ENCODE results near the gene FTHL17.
A peak's percentile ranks its signal among the peaks of the same experiment; 100 is the strongest.

The FTHL17 gene

DNA sequence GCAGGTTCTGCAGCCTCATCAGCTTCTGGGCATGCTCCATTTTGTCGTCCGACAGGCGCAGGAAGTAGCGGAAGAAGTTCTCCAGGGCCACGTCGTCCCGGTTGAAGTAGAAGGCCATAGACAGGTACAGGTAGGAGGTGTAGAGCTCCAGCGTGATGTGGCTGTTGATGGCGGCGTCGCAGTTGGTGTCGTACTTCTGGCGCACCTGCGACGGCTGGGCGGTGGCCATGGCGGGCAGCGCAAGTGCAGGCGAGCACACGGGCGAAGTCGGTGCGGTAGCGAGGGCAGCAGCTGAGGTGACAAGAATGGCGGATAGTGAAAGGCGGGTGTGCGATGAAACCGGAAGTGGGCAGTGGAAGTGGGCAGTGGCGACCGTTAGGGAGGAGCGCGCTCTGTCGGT is at the start of gene FTHL17:
Gene FTHL17 (minus strand): TSS at position 317 of the 400 bp plus-strand sequence. CDS start 88 bp downstream, at position 229.
- DNase-seq: no peak

DNA sequence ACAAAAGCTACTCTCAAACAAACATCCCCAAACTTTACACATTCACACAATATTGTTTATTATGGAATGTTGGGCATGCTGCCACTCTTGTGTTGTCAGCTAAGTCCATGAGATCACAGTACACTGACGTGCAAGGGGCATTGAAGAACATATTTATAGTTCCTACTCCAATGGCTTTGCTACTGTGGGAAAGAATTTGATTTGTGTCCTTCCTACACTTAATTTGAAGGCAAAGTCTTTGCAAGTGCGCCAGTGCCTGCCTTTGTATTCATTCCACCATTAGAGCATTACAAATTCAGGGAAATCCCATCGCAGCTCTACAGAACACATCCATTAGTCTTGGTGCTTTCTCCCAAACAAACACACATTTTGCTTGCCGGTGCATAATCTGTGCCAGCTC is 45.4 kb upstream of the FTHL17 start:
- DNase-seq: no peak

DNA sequence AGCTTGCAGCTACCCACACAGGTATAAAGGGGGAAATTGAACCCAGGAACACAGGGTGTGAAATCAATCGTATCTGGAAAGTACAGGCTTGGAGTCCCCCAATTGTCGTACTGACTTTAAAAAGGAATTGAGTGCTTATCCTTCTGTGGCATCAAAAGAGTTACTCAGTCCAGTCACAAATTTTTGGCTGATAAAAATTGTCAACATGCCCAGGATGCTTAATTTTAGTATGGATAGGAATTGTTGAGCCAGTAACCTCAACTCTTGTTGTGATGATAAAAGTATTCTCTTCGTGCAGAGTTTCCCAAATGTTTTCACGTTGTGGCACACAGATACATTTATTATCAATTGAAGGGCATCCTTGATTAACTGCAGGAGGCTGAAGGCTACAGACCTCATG is 43.6 kb upstream of the FTHL17 start:
- no peak for DNase-seq

DNA sequence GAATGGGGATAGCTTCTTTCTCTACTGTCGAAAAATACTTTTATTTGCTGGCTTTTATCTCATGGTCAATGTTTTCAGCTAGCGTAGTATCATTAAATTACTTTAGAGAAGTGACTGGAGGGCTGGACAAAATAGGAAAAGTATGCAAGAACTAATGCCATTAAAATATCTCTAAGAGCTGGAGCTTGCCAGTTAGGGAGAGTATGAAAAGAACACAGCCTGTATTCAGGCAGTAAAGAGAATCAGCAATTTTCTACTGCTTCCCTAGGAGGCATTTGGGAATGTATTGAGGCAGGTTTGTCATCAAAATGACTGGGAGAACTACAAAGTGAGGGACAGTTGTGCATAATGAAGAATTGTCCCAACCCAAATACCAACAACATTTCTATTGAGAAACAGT is 43.0 kb upstream of the FTHL17 start:
- DNase-seq: no peak

DNA sequence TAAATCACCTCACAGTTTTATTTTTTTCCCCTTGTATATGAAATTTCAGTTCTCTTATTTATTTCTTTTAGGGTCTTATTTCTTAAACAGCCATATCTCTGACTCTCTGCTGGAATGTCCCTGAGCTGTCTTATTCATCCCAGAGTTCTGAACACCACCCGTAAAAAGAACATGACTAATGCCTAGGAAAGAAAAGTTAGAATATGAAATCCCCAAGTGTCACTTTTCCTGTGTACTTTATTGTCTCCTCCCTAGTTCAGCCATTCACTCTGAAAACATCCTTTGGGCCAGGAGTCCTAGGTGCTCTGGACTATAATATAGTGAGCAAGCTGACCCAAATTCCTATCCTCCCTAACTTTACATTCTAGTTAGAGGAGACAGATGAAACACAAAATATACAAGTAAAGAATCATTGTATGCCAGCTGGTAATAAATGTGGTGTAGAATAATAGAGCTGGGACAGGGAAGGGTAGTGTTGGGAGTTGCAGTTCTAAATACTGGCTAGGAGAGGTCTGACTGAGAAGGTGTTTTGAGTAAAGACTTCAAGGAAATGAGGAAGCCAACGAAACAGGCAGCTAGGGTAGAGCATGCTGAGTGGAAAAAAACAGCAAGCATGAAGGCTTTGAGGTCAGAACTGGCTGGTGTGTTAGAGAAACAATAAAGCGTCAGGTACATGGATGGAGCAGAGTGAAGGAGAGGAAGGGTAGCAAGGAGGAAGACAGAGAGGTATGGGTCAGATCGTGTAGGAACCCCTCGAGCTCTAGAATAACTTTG is 40.6 kb upstream of the FTHL17 start:
- no peak for DNase-seq

DNA sequence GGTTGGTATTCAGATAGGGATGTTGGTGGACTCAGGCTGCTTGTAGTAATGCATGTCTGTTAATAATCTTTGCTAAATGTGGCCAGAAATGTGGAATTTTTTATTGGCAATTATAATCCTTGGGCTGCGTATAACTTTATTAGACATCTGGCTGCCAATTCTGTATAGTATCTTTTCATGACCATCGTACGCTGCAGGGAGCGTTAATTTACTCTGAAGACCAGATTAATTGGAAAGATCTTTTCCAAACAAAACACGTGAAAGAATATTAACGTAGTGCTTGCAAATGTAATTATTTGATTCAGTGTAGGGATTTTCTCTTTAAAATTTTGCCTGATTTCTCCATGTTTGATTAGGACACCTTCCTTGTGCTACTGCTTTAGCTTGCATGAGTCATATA is 38.8 kb upstream of the FTHL17 start:
- no peak for DNase-seq

DNA sequence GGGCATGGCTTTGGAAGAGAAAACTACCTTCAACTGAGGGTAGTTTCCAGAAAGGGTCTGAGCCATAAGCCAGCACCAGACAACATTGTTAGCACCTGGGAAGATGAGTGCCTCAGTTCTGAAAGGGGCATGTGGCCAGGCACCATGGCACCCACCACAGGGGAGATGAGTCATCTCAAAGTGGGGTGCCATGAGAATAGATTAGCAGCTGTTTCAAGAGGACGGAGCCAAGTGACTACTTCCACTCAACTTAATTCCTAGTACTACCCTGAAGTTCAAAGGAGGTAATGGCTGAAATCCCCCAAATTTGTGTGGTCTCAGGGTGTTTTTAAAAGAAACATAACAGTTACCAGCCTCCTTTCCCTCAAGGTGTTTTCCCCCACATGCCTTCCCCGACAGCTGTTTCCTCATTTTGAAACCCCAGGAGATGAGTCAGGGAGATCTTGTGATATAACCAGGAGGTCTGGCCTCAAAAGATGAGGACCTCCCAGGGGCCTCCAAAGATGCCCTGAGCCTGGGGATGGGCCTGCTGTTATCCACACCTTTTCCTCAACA is 27.8 kb upstream of the FTHL17 start:
- no peak for DNase-seq

DNA sequence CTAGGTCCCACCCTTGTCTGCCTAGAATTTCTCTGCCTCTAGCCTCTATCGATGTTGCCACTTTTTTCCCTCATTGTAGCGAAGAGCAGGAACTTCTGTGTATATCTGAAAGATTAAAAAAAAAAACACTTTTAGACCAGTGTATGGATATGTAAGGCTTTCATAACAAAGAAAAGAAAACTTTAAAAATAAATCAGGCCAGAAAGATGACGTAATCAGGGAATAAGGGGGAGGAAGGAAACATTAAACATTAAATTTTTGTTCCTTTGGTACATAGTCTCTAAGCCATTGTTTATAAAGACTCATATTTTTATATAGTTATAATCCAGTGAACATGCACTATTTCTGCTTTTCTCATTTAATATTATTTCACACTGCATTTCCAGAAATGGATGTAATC is 26.2 kb upstream of the FTHL17 start:
- no peak for DNase-seq

DNA sequence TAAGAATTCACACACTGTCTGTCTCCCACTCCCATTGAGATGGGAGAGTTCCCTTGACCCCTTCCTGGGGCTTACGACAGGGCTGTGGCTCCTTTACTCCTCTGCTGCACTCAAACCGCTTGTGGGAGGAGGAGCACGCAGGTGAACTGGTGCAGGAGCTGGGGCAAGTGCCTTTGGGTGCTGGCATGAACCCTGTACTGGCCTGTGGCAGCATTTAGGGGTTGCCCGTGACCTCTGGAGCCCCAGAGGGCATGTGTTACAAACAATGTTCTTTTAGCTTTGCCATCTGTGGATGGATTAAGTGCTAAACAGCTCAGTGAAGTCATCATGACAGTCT is 21.8 kb upstream of the FTHL17 start:
- no peak for DNase-seq

DNA sequence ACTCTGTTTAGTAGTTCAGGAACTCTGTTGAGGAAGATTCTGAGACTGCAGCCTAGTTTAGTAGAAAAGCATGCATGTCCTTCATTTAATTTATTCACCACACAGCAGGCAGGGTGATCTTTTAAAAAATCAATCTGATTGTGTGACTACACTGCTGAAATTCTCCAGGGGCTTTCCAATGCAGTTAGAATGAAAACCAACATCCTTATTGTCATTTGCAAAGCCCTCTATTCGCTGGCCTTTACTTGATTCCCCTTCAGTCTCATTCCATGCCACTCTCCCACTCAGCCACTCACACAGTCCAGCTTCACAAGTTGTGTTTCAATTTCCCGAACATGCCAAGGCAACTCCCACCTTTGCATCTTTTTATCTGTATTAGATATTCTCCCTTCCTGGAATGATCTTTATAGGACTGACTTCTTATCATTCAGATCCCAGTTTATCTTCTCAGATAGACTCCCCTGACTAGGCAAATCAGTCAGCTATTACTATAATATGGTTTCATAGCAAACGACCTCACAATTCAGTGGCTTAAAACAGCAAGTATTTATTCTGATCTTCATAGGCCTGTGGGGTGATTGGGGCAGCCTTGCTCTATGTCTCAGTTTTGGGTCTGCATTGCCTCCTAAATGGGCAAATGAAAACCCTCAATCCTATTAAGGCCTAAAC is 21.3 kb upstream of the FTHL17 start:
- no peak for DNase-seq

DNA sequence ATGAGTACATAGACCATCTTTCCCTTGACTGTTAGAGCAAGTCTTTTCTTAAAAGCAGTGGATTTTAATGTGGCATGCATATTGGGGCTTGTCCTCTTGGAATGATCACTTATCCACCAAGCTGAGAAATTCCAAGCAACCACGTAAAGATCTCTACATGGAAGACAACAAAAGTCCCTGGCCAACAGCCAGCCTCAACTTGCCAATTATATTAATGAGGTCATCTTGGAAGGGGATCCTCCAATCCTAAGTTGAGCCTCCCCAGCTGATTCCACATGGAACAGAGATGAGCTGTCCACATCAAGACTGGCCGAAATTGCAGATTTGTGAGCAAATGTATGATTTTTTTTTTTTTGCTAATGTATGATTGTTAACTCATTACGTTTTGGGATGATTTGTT is 20.6 kb upstream of the FTHL17 start:
- DNase-seq: no peak

DNA sequence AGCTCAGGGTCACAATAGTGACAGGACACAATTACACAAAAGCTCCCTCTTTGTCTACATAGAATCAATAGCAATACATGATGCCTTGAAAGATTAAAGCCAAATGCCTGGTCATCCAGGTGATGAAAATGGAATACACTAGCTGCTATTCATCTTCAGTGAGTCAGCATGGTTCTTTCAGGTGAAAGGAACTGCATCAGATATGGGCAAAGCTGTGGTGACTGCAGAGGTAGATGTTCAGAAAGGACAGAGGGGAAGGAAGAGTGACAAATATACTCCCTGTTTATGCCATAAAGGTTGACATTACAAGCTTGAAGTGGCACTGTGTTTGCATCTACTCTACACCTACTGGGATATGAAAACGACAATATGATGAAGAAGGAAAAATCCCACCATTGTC is 20.0 kb upstream of the FTHL17 start:
- no peak for DNase-seq

DNA sequence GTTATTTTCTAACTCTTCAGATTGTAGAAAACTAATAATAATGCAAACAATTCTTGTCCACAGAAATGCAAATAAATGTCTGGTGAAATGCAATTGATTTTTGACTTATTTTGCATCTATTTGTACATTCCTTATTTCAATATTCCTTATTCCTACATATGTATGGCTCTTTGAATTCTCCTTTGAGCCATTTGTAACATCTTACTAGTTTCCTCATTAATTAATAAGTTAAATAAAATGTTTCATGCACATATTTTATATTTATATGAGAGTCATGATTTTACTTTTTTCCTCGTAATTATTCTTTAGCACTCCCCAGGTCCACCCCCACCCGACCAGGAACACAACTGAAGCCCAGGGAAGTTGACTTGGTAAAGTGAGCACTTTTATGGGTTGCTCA is 2.7 kb upstream of the FTHL17 start:
- no peak for DNase-seq

DNA sequence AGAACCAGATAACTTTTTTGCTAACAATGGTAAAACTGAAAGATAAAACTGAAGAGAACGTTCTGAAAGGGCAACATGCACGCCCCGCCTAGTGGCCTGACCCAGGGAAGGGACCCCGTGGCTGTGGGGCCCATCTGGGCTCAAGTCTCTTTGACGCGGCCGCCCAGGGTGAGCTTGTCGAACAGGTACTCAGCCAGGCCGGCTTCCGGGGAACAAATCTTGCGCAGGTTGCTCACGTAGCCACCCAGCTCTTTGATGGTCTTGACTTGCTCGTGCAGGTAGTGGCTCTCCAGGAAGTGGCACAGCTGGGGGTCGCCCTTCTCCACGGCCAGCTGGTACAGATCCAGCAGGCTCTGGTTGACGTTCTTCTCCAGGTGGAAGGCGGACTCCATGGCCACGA is 579 bp downstream of the FTHL17 start:
- no peak for DNase-seq

DNA sequence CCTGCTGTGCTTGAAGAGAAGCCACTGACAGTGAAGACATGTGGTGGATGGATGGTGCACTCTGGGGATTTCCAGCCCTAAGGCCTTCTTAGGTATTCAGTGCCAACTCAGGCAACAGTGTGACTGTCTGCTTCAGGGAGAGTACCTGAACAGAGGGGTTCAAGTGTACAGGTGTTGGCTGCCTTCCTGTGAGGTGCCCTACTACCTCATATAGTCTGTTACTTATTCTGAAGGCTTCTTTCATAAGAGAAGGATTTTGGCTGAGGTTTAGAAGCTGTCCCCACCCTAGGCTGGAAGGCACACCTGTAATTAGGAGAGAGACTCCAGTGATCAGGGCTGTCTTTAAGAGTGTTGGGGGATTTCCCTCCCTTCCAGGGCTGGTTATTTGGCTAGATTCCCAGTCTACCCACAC is 1.8 kb downstream of the FTHL17 start:
- DNase-seq: no peak

DNA sequence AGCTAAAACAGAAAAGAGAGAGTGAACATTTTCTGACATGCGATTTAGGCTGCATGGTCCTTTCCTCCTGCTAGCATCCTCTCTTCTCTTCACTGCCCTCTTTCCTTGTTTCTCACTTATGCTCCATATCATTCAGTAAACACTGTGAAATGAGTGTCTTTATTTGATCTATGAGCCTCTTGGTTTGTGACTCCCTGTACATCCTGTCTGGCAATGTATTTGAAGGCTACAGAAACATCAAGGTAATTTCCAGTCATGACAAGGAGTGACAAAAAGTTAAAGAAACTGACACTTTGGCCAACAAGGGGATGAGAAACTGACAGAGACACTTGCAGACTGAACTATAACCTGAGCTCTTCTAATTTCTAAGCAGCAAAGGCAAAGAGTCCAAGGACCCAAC is 8.7 kb downstream of the FTHL17 start:
- DNase-seq: no peak

DNA sequence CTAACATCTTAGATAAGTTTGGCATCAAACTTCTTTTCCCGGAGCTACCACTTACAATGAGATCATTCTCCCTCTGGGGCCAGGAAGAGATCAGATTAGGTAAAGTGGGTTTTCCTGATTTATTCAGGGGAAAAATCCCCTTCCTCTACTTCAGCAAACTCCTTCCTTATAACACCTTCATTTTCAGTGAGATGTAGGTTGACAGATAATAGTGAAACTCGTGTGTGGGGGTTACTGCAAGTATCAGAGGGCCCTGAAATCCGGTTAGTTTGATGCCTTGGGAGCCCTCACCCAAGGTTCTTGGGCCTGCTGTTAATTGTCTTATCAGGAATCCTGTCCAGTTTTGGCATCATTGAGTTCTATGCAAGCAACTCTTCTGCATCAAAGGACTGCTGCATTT is 10.8 kb downstream of the FTHL17 start:
- DNase-seq: no peak

DNA sequence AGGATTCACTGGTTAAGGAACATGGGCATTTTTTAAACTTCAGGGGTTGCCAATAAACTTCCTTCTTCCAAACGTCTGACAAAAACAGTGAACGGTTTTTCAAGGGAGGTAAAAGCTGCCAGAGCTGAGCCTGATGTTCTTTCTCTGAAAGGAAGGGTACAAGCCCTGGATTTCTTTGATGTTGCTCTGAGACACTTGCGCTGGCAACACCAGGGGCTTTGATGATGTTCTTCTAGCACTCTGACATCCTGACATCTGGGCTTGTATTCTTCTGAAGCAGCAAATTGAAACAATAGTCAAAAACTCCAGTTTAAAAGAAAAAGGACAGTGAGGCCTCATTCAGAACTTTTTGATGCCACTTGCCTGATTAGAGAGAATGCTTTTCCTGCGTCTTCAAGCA is 11.8 kb downstream of the FTHL17 start:
- DNase-seq: no peak

DNA sequence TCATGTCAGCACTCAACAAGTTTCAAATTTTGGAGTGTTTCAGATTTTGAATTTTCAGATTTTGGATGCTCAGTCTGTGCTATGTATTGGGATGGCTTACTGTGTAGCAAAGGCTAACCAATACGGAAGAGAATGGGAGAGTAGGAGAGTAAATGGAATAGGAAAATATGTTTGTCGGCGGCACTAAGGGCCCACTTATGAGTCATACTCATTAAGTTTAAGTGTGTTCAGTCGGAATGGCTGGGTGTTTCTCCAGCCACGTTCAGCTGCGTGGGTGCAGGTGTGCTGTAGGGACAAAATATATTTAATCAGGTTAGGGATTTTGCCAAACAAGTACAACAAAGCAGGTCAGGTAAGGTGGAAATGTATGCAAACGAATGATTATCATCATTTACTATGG is 13.6 kb downstream of the FTHL17 start:
- peak; percentile 6 for DNase-seq

DNA sequence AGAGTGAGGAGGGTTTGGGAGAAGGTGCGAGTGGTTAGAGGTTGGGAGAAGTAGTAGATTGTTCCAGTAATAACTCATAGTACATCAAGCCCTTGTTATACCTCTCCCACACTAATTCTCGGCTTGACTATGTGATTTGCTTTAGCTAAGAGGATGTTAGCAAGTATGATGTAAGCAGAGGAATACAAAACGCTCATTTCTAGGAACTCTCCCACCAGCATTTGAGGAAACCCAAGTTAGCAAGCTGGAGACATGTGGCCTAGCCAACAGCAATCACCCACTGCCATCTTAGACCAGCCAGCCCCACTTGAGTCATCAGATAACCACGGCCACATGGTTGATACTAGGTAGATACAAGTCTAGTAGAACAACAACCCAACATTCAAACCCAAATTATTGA is 14.2 kb downstream of the FTHL17 start:
- no peak for DNase-seq

DNA sequence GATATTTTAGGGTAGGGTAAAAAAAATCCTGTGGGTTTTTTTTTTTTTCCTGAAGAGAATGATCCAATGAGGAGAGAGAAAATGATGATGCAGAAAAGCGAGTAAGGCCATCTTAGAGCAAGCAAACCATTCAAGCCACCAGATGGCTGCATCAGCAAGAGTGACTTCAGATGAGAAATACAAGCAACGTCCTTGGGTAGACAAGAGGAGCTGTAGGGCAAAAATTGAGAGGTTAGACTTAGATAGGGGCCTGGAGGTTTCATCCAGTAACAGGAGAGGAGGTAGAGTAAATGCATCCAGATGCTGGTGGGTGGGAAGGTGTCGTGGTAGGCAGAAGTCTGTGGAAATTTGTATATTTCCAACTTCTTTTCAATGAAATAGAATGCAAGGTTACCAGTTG is 14.6 kb downstream of the FTHL17 start:
- DNase-seq: no peak

DNA sequence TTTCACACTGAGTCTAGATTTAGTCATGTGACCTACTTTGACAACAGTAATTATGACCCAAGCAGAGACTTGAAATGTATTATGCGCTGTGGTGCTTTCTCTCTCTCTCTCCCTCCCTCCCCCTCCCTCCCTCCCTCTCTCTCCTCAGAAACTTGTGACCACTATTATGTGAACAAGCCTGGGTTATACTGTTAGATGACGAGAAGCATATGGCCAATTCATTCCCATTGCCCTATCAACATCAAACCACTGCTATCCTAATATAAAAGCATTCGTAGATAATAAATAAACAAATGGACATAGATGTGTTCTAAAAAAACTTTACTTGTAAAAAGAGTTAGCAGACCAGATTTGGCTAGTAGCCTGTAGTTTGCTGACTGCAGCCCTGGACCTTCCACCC is 18.2 kb downstream of the FTHL17 start:
- DNase-seq: no peak

DNA sequence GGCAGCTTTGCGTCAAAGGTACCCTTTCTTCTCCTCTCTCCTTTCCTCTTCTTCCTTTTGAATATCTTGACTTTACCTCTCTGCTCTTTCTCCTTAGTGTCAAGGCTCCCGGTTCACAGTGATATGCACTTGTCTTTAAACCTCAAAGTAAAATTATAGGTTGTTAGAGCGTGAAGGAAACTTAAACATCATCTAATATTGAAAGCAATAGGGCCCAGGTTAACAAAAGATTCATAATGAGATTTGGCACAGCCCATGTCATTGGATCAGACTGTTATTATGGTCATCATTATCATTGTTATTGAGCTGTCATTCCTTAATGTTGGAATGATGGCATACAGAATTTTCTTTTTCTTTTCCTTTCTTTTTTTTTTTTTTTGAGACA is 32.5 kb downstream of the FTHL17 start:
- no peak for DNase-seq

DNA sequence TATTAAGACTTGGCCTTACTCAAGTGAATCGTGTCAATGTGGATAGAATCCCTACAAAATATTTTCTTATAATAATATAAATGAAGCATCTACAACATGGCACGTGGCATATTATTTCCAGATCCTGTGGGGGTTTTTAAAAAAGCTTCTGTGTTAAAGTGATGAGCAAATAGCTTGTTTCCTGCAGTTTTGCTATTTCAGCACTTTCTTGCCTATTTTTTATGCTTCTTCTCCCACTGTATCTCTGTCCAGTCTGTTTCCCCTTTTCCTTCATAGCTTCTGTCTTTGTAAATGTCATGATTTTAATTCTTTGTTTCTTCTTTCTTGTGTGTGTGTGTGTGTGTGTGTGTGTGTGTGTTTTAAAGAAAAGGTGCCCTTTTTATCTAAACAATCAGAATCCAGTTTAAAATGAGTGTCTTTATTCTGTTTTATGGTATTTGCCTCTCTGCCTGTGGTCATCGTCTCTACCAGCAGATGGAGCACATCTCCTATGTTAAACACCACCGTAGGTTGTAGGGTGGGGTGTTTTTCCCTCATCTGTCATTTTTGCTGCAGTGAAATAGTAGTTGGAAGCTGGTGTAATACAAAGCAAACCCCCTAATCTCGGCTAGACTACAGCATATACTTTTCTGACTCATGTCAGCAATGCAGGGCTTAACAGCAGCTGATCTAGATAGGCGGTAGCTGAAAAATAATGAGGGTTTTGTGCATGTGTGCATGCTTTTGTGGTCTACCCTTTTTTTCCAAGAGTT is 33.1 kb downstream of the FTHL17 start:
- DNase-seq: no peak

Data from NCI-H510A (cell line).